Ovary (tissue), 10 donors: ENCODE results near the gene CCNA1. TPM values are rescaled to one million over a fixed set of nuclear protein-coding genes. Genes with fewer than 3 reads are reported as not detected.

Experiments
- DNase-seq, 5 donors: peaks; one replicate each; pipeline ENCODE4 v3.0.0-alpha.2; 2019 to 2020
- H3K27ac ChIP-seq, 2 donors: fragments of 200-600 bp; one replicate each; pipeline versions ENCODE4 v1.5.1 to v1.8.0; 2019 to 2022
- H3K27me3 ChIP-seq: fragments of 200-600 bp; one replicate; pipeline ENCODE4 v1.8.0; 2022
- H3K36me3 ChIP-seq: fragments of 200-600 bp; sonication (generic); one replicate; pipeline ENCODE4 v1.5.1; 2019
- H3K4me1 ChIP-seq: one replicate; pipeline ENCODE4 v1.8.1; 2013; ENCODE audit warnings: mild to moderate bottlenecking, moderate library complexity; ENCODE audit not compliant: insufficient read depth
- H3K4me3 ChIP-seq: fragments of 200-600 bp; sonication (generic); one replicate; pipeline ENCODE4 v1.5.1; 2017
- H3K9me3 ChIP-seq, 2 donors: fragments of 200-600 bp in 1 of 2; sonication (generic) in 1 of 2; one replicate each; pipeline versions ENCODE4 v1.5.1 to v1.8.1; 2013 to 2019; ENCODE audit warnings: mild to moderate bottlenecking in 1 of 2, moderate library complexity in 1 of 2
- EP300 ChIP-seq: sonication (generic); formaldehyde crosslinking; IDR thresholded peaks from one replicate; pipeline ENCODE4 v1.6.1; 2017; ENCODE audit warnings: antibody characterized with exemption
- POLR2A ChIP-seq: fragments of 450-650 bp; IDR thresholded peaks from one replicate; pipeline ENCODE4 v1.6.1; 2017; ENCODE audit warnings: antibody characterized with exemption, mild to moderate bottlenecking, moderate library complexity
- WGBS, 3 donors: extraction: QIAGEN DNeasy Blood & Tissue Kit in 1 of 3; methylation state at CpG; one replicate each; pipeline versions ENCODE4 v1.1.5 to v1.1.7; 2013 to 2017; 5-methylcytosine and 5-hydroxymethylcytosine counted together
- intact Hi-C, 4 donors: fragments of 100-400 bp; cut with DNase I; formaldehyde crosslinking; loops; one replicate each; pipeline versions ENCODE4 v1.11.0 to v1.15.1; 2022 to 2023
- long read RNA-seq, 3 donors: library from polyadenylated mRNA in 2 of 3; unstranded in 2 of 3; transcript quantifications; one replicate each; pipeline ENCODE4 v2.0.0 and lab custom pipeline, GENCODE V29; 2021 to 2026
- polyA plus RNA-seq, 2 donors: library from polyadenylated mRNA; stranded (reverse); fragments of 200-250 nt in 1 of 2; fragments of 350-450 nt in 1 of 2; fragmentation: Illumina TruSeq in 1 of 2; extraction: RNeasy Lipid Tissue Mini Kit (QIAGEN cat#74804) in 1 of 2; gene quantifications; one replicate each; pipeline ENCODE4 v1.2.3, GENCODE V29; 2013 to 2014
- total RNA-seq, 7 donors: library from RNA; depleted of rRNA in 2 of 7; stranded (reverse); fragments of >200 nt in 2 of 7; fragmentation: NEBNext Ultra II Directional in 3 of 7; extraction: Animal tissue kit (Norgen Biotek cat#: 25700) in 3 of 7; gene quantifications; one replicate each; pipeline versions ENCODE4 v1.1.0 to v1.2.4, GENCODE V29; 2016 to 2023
- TF ChIP-seq, protein P1 (sequence below), 3 donors: fragments of 450-650 bp in 2 of 3; fragments of 200-600 bp in 1 of 3; IDR thresholded peaks; one replicate each; pipeline versions ENCODE4 v1.5.1 to v1.8.0; 2016 to 2022; ENCODE audit warnings: antibody characterized with exemption in 3 of 3, mild to moderate bottlenecking in 1 of 3
- donor health status: DM: no; HTN: no; CAD: no; lungs with moderate emphysema.
- donor health status: DM: no; HTN: no; CAD: no.
- donor health status: Bipolar disorder and iron deficiency.
- donor health status: DM: yes; HTN: yes; CAD: no.
- donor health status: DM: no; HTN: no; CAD: no.
- donor health status: DM: yes; HTN: yes; CAD: no.

CCNA1 gene
- total RNA-seq, result 10 to 100 TPM in 1 of 7 donors, 1 to 10 TPM in 2, under 1 TPM in 2, not detected in 2; 0.24 to 12.5 (median 1.6) TPM
- polyA plus RNA-seq, result 1 to 10 TPM in 1 of 2 donors, under 1 TPM in 1; 0.13 to 1.1 TPM
- long read RNA-seq, donor 1, partial matches to known transcripts, result 0 of 6 reads
- long read RNA-seq, donor 1, other reads (novel, unspliced or antisense), result 5 of 6 reads
- long read RNA-seq, donor 2, partial matches to known transcripts, result 0 of 1 reads
- long read RNA-seq, donor 2, other reads (novel, unspliced or antisense), result 0 of 1 reads
- long read RNA-seq, donor 3, partial matches to known transcripts, result 1 of 1 reads
- long read RNA-seq, donor 3, other reads (novel, unspliced or antisense), result 0 of 1 reads

DNA sequence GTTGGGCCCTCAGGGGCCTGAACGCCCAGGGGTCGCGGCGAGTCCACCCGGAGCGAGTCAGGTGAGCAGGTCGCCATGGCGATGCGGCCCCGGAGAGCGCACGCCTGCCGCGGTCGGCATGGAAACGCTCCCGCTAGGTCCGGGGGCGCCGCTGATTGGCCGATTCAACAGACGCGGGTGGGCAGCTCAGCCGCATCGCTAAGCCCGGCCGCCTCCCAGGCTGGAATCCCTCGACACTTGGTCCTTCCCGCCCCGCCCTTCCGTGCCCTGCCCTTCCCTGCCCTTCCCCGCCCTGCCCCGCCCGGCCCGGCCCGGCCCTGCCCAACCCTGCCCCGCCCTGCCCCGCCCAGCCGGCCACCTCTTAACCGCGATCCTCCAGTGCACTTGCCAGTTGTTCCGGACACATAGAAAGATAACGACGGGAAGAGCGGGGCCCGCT is at the start of gene CCNA1:
CCNA1 (plus strand) TSS at position 390 of the 439 bp plus-strand sequence. CDS start 562 bp downstream, outside the sequence.
- Histone ChIP-seq H3K27me3 (no peaks in the 10 kb centered on the region), H3K27ac (no peak within 1 kb of the TSS)

DNA sequence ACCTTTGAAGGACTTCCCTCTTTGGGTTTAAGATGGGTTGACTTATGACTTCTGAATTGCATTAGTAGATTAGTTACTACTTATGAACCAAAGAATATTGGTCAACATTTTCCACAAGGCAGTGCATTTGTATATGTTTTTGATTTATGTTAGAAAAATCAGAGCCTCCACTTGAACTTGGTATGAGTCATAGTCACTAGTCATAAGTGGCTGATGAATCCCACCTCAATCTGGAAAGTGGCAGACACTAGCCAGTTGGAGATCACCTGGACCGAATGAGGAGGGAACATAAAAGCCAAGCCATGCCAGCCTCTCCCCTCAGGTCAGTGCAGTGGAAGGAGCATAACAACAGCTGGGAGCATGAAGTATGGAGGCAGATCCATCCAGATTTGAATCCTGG is 46.8 kb upstream of the CCNA1 start:
- 76 to 88% (median 83%) methylated on average over 1 of the region's 1 CpG for WGBS, 3 donors
- no peaks in the 10 kb centered on the region for H3K4me1 ChIP-seq
- no peaks in the 10 kb centered on the region for H3K36me3 ChIP-seq
- H3K9me3 ChIP-seq, result no peaks in the 10 kb centered on the region
- H3K27ac ChIP-seq, result no peak overlapping the region
- TF ChIP-seq POLR2A (no peak), EP300 (no peak)
- TF ChIP-seq, protein P1, sequence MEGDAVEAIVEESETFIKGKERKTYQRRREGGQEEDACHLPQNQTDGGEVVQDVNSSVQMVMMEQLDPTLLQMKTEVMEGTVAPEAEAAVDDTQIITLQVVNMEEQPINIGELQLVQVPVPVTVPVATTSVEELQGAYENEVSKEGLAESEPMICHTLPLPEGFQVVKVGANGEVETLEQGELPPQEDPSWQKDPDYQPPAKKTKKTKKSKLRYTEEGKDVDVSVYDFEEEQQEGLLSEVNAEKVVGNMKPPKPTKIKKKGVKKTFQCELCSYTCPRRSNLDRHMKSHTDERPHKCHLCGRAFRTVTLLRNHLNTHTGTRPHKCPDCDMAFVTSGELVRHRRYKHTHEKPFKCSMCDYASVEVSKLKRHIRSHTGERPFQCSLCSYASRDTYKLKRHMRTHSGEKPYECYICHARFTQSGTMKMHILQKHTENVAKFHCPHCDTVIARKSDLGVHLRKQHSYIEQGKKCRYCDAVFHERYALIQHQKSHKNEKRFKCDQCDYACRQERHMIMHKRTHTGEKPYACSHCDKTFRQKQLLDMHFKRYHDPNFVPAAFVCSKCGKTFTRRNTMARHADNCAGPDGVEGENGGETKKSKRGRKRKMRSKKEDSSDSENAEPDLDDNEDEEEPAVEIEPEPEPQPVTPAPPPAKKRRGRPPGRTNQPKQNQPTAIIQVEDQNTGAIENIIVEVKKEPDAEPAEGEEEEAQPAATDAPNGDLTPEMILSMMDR (IDR thresholded peaks at IDR 0.05), result no peak
- DNase-seq, result no peak
- intact Hi-C loops, result loop anchor here in 1 of 4 donors (10.0 kb wide), 1 partner anchor 101 kb away; no protein-coding TSS in a partner anchor
- H3K4me3 ChIP-seq, result no peak overlapping the region
- H3K27me3 ChIP-seq, result no peaks in the 10 kb centered on the region

More for the DNA sequence above, at the start of gene CCNA1:
- H3K36me3 ChIP-seq, result no peaks in the 10 kb centered on the region
- peaks cover 12% of the 10 kb centered on the region for H3K4me1 ChIP-seq
- no peak for TF ChIP-seq POLR2A
- no peak for TF ChIP-seq EP300
- TF ChIP-seq, protein P1 (IDR thresholded peaks at IDR 0.05), result no peak
- intact Hi-C loops, result loop anchor here in 2 of 4 donors (10.0 kb wide), 2 partner anchors 303 to 1053 kb away; no protein-coding TSS in a partner anchor
- peak within 1 kb of the TSS; percentile 44 for H3K4me3 ChIP-seq
- DNase-seq, result peak in 3 of 5 donors; percentile 24 to 52 (median 52)
- no peaks in the 10 kb centered on the region for H3K9me3 ChIP-seq
- WGBS, 3 donors, result 0 to 2% (median 1%) methylated on average over 28 to 46 of the region's 46 CpGs

DNA sequence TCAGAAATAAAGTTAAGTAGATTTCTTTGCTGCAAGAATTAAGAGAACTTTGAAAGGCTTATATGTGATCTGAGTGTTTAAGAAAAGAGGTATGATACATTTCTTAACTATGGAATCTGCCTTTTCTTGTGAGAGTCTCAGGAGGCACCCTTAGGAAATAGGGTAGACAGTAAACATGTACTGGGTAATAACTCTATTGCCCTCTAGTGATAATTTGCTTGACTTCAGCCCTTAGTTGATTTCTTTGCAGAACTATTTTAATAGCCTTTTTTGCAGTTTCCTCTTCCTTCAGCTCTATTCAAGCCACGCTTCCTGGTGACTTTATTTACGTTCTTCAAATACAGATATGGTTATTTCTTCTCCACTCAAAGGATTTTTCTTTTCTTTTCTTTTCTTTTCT is 37.0 kb upstream of the CCNA1 start:
- Histone ChIP-seq H3K27ac (no peak overlapping the region), H3K4me1 (no peaks in the 10 kb centered on the region), H3K36me3 (no peaks in the 10 kb centered on the region), H3K4me3 (no peak overlapping the region), H3K27me3 (no peaks in the 10 kb centered on the region), H3K9me3 (no peaks in the 10 kb centered on the region)
- 11 to 13% (median 12%) methylated on average over 2 of the region's 2 CpGs for WGBS, 3 donors
- DNase-seq, result no peak
- TF ChIP-seq EP300, result no peak
- TF ChIP-seq, protein P1 (IDR thresholded peaks at IDR 0.05), result peak in 2 of 3 donors; percentile 27 to 46
- intact Hi-C loops, result loop anchor here in 1 of 4 donors (10.0 kb wide), 1 partner anchor 110 kb away; no protein-coding TSS in a partner anchor

DNA sequence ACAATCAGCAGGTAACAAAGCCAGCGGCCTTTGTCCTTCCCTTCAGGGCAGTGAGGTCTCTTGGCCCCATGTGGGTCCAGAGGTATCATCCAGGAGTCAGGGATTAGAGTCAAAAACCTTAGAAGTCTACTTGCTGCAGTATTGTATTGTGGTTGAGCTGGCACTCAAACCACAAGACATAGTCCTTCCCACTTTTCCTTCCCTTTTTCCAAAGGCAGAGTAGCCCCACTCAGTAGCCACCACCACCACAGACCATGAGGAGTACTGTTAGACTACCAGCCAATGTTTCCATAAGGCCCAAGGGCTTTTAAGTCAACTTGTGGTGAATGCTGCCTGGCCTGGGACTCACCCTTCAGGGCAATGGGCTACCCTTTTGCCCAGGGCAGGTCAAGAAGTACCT is 27.1 kb upstream of the CCNA1 start:
- DNase-seq, result no peak
- Histone ChIP-seq H3K36me3 (no peaks in the 10 kb centered on the region), H3K27ac (no peak overlapping the region), H3K4me1 (no peaks in the 10 kb centered on the region), H3K9me3 (no peaks in the 10 kb centered on the region), H3K4me3 (no peak overlapping the region), H3K27me3 (no peaks in the 10 kb centered on the region)
- TF ChIP-seq POLR2A (no peak), EP300 (no peak)
- TF ChIP-seq, protein P1 (IDR thresholded peaks at IDR 0.05), result no peak
- intact Hi-C loops, result no loop called here
- 83 to 100% (median 96%) methylated on average over 1 of the region's 1 CpG for WGBS, 3 donors
